Smooth muscle cell (in vitro differentiated cells): ENCODE measurements around the gene PAX2. TPM values are rescaled to one million over a fixed set of nuclear protein-coding genes. Genes with fewer than 3 reads are reported as not detected.

Source experiments
- DNase-seq: peaks from one replicate; lab custom pipeline; 2025; ENCODE audit not compliant: unreplicated experiment; lab: John Stamatoyannopoulos, UW
- H2AFZ ChIP-seq: fragments of 200-600 bp; sonication (generic); 2 replicates; pipeline ENCODE4 v1.6.0; 2016; ENCODE audit warnings: antibody characterized with exemption, low read depth, mild to moderate bottlenecking
- H3F3A ChIP-seq: fragments of 200-600 bp; sonication (generic); 2 replicates; pipeline ENCODE4 v1.6.0; 2017; ENCODE audit warnings: antibody characterized with exemption, low read depth
- H3K27ac ChIP-seq: fragments of 200-600 bp; sonication (generic); 2 replicates; pipeline ENCODE4 v1.5.1; 2016; ENCODE audit warnings: low read depth, mild to moderate bottlenecking
- H3K27me3 ChIP-seq: fragments of 200-600 bp; sonication (generic); 2 replicates; pipeline ENCODE4 v1.6.1; 2016; ENCODE audit warnings: low read depth, mild to moderate bottlenecking
- H3K36me3 ChIP-seq: fragments of 200-600 bp; sonication (generic); 2 replicates; pipeline ENCODE4 v1.5.1; 2016; ENCODE audit warnings: low read depth
- H3K4me1 ChIP-seq: fragments of 200-600 bp; sonication (generic); 2 replicates; pipeline ENCODE4 v1.5.1; 2016; ENCODE audit warnings: low read depth
- H3K4me2 ChIP-seq: fragments of 200-600 bp; sonication (generic); 2 replicates; pipeline ENCODE4 v1.6.0; 2016; ENCODE audit warnings: mild to moderate bottlenecking
- H3K4me3 ChIP-seq: fragments of 200-600 bp; sonication (generic); 2 replicates; pipeline ENCODE4 v1.5.1; 2016; ENCODE audit warnings: mild to moderate bottlenecking
- H3K79me2 ChIP-seq: fragments of 200-600 bp; sonication (generic); 2 replicates; pipeline ENCODE4 v1.6.0; 2016; ENCODE audit warnings: low read depth, mild to moderate bottlenecking
- H3K9ac ChIP-seq: fragments of 200-600 bp; sonication (generic); 2 replicates; pipeline ENCODE4 v1.6.0; 2016; ENCODE audit warnings: low read depth
- H3K9me3 ChIP-seq: fragments of 200-600 bp; sonication (generic); replicated peaks from 2 replicates; pipeline ENCODE4 v1.5.1; 2016; ENCODE audit warnings: low read depth
- H4K20me1 ChIP-seq: fragments of 200-600 bp; sonication (generic); 2 replicates; pipeline ENCODE4 v1.6.0; 2016; ENCODE audit warnings: low read depth
- CTCF ChIP-seq: fragments of 200-600 bp; sonication (generic); IDR thresholded peaks from 2 replicates; pipeline ENCODE4 v1.5.1; 2017; ENCODE audit warnings: borderline replicate concordance, mild to moderate bottlenecking, antibody characterized with exemption; ENCODE audit not compliant: insufficient read depth, poor library complexity, severe bottlenecking
- WGBS: methylation state at CpG from one replicate; pipeline ENCODE4 v1.1.7; 2016; ENCODE audit warnings: low lambda C conversion rate; 5-methylcytosine and 5-hydroxymethylcytosine counted together
- polyA plus RNA-seq: library from polyadenylated mRNA; unstranded; fragments of >200 nt; fragmentation: Nextera tagmentation; extraction: Ambion mirVana; gene quantifications from 2 replicates; pipeline ENCODE4 v1.2.1, GENCODE V29; 2016
- total RNA-seq: library from RNA; depleted of rRNA; stranded (reverse); fragments of >200 nt; gene quantifications from 2 replicates; pipeline ENCODE4 v1.2.3, GENCODE V29; 2014

The PAX2 gene
- total and polyA plus RNA-seq, 2 experiments from 2014 or later: not detected

- no peak overlapping the region for H2AFZ ChIP-seq
Measured at GRCh38 chr10:100748231-100749058, 3.1 kb downstream of the PAX2 start.

GRCh38 chr10:100749059-100749308 is 3.6 kb downstream of the PAX2 start:
- no peak for TF ChIP-seq CTCF
- no peak overlapping the region for H3K4me3 ChIP-seq
- no peak overlapping the region for H3K9ac ChIP-seq
- H3K4me1 ChIP-seq: peaks cover 29% of the 10 kb centered on the region
- H3K9me3 ChIP-seq: no peaks in the 10 kb centered on the region
- no peaks in the 10 kb centered on the region for H3K36me3 ChIP-seq
- no peaks in the 10 kb centered on the region for H3F3A ChIP-seq
- H3K27me3 ChIP-seq: peaks cover 100% of the 10 kb centered on the region
- H4K20me1 ChIP-seq: peaks cover 6% of the 10 kb centered on the region
- no peak overlapping the region for H2AFZ ChIP-seq
- 10% methylated on average over 8 of the region's 8 CpGs for WGBS
- no peak overlapping the region for H3K27ac ChIP-seq
- H3K4me2 ChIP-seq: no peak overlapping the region
- no peak for DNase-seq
- H3K79me2 ChIP-seq: no peaks in the 10 kb centered on the region

More at GRCh38 chr10:100748231-100749058, 3.1 kb downstream of the PAX2 start:
- Histone ChIP-seq H3K9ac (no peak overlapping the region), H3K27ac (no peak overlapping the region), H3K4me3 (no peak overlapping the region), H3K27me3 (peaks cover 100% of the 10 kb centered on the region), H3K36me3 (no peaks in the 10 kb centered on the region), H3K79me2 (no peaks in the 10 kb centered on the region), H3K4me1 (peaks cover 30% of the 10 kb centered on the region), H3K9me3 (no peaks in the 10 kb centered on the region), H4K20me1 (peaks cover 6% of the 10 kb centered on the region), H3K4me2 (peak overlapping the region; percentile 68), H3F3A (no peaks in the 10 kb centered on the region)
- WGBS: 3% methylated on average over 50 of the region's 56 CpGs
- DNase-seq: no peak
- no peak for TF ChIP-seq CTCF

GRCh38 chr10:100749309-100750217 is 4.2 kb downstream of the PAX2 start:
- Histone ChIP-seq H3K79me2 (no peaks in the 10 kb centered on the region), H3K9ac (no peak overlapping the region), H3K27ac (no peak overlapping the region), H3K4me1 (peaks cover 24% of the 10 kb centered on the region), H4K20me1 (peaks cover 6% of the 10 kb centered on the region), H3K27me3 (peaks cover 100% of the 10 kb centered on the region), H3K4me3 (no peak overlapping the region), H3K4me2 (no peak overlapping the region), H2AFZ (no peak overlapping the region), H3K9me3 (no peaks in the 10 kb centered on the region), H3K36me3 (no peaks in the 10 kb centered on the region), H3F3A (no peaks in the 10 kb centered on the region)
- no peak for DNase-seq
- no peak for TF ChIP-seq CTCF
- 10% methylated on average over 50 of the region's 50 CpGs for WGBS
